ENCODE measurements around the gene CCDC88B. TPM values are rescaled to one million over a fixed set of nuclear protein-coding genes. Genes with fewer than 3 reads are reported as not detected.
A peak's percentile ranks its signal among the peaks of the same experiment; 100 is the strongest.

CCDC88B gene
- total and polyA plus RNA-seq, 2 of the 8 experiments (the other 6 are each of a cell fraction or from before 2014, with no cell fraction given): 5.9 to 12.5 TPM

DNA sequence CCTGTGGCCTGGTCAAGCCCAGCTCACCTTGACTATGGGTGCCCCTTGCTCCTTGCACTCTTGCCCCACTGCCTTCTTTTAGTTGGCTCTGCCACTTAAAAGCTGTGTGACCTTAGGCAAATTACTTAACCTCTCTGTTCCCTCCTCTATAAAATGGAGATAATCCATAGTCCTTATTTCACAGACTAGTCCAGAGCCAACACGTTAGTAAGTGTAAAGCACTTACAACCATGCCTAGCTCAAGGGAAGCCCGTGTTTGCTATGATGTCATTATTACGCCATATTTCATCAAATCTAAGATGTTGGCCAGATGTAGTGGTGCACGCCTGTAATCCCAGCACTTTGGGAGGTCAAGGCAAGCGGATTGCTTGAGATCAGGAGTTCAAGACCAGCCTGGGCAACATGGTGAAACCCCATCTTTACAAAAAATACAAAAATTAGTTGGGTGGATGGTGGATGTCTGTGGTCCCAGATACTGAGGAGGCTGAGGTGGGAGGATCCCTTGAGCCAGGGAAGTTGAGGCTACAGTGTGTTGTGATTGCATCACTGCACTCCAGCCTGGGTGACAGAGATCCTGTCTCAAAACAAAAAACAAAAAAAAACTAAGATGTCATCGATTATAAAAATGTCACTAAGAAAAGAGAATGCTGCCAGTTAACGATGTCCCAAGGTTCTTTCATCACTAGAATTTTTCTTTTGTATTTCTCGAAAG lies 2.3 kb upstream of the CCDC88B start:
- H2BK5ac ChIP-seq (ENCODE audit: low read depth, low read length): no peak overlapping the region
- no peak overlapping the region for H3K56ac ChIP-seq (replicated peaks; ENCODE audit: insufficient read length, low read depth, low read length)
- 86% methylated on average over 8 of the region's 8 CpGs; no CpG with 5 or more reads in 1 of the 2 experiments for WGBS, 2 experiments (ENCODE audit: extremely low coverage in 1 of 2, insufficient coverage in 1 of 2, insufficient read length in 1 of 2, insufficient replicate concordance in 2 of 2, low coverage in 1 of 2, low lambda C conversion rate in 2 of 2, missing lambda C conversion rate in 1 of 2)
- peaks cover 0 to 2% (median 0%) of the 10 kb centered on the region in 4 experiments; a peak in 1 of 7 replicates for H3K27me3 ChIP-seq (replicated peaks in 1 of 4; ENCODE audit: control insufficient read depth in 3 of 4, extremely low read depth in 1 of 4, insufficient read depth in 3 of 4, low read length in 3 of 4)
- H2BK12ac ChIP-seq (ENCODE audit: low read depth, low read length): no peak overlapping the region
- no peak for FAIRE-seq
- no peaks in the 10 kb centered on the region for H3K36me3 ChIP-seq (ENCODE audit: control insufficient read depth in 2 of 4, insufficient read depth in 4 of 4, low read length in 3 of 4)
- no peak overlapping the region for H3K9ac ChIP-seq (replicated peaks in 1 of 4; ENCODE audit: extremely low read depth in 1 of 4, low read depth in 3 of 4, low read length in 3 of 4)
- H3K79me2 ChIP-seq (ENCODE audit: control insufficient read depth in 1 of 2, insufficient read depth in 2 of 2, low read length in 2 of 2): no peaks in the 10 kb centered on the region
- DNase-seq (ENCODE audit: low read depth in 1 of 2, low spot score in 2 of 2): no peak
- no peaks in the 10 kb centered on the region for H3K9me3 ChIP-seq (ENCODE audit: insufficient read depth in 2 of 2, low read depth in 1 of 2, low read length in 1 of 2)
- POLR2A ChIA-PET (ENCODE audit: partially characterized antibody): interaction anchor here (1.1 kb wide), 1 partner anchor 18 kb away, joined by 4 read pairs; no protein-coding TSS in a partner anchor
- CTCF ChIA-PET (ENCODE audit: partially characterized antibody): interaction anchor here (0.6 to 37.6 kb wide), 6 partner anchors 12 to 83 kb away, joined by 3 to 614 read pairs (median 5); partner anchors contain the start of genes CATSPERZ, CCDC88B, ESRRA and PRDX5
- H3K14ac ChIP-seq (ENCODE audit: insufficient read length): no peak overlapping the region
- H4K91ac ChIP-seq (replicated peaks; ENCODE audit: insufficient read length, low read length): no peak overlapping the region
- H4K8ac ChIP-seq (ENCODE audit: extremely low read depth, insufficient read depth, low read length): no peak overlapping the region
- H3K23me2 ChIP-seq (ENCODE audit: low read depth, low read length): peaks cover 11% of the 10 kb centered on the region; the same call in 1 of the 2 replicates
- TF ChIP-seq KDM1A (IDR thresholded peaks at IDR 0.05; ENCODE audit: borderline replicate concordance, low read length): peak; percentile 86; the same call in 1 of the 2 replicates
- no peak for TF ChIP-seq CHD1 (IDR thresholded peaks at IDR 0.05; ENCODE audit: low read depth, low read length)
- H2BK120ac ChIP-seq (replicated peaks; ENCODE audit: low read depth, low read length): no peak overlapping the region
- peaks cover 0 to 19% (median 13%) of the 10 kb centered on the region in 4 experiments; a peak in 6 of 7 replicates for H3K4me1 ChIP-seq (replicated peaks in 1 of 4; ENCODE audit: control insufficient read depth in 3 of 4, insufficient read depth in 4 of 4, low read length in 3 of 4)
- H3K23ac ChIP-seq (ENCODE audit: insufficient read length): no peak overlapping the region
- no peaks in the 10 kb centered on the region for H4K20me1 ChIP-seq (replicated peaks in 1 of 2; ENCODE audit: control insufficient read depth in 1 of 2, insufficient read depth in 2 of 2, low read length in 2 of 2)
- no peak overlapping the region for H3K4me3 ChIP-seq (ENCODE audit: extremely low read depth in 1 of 4, insufficient read depth in 2 of 4, low read depth in 3 of 4, low read length in 4 of 4)
- no peaks in the 10 kb centered on the region for H3K79me1 ChIP-seq (ENCODE audit: low read depth, low read length)
- H2AK5ac ChIP-seq (ENCODE audit: low read depth, low read length): no peak overlapping the region
- no peak overlapping the region for H2AFZ ChIP-seq (ENCODE audit: low read length)
- no peak overlapping the region for H2BK20ac ChIP-seq (ENCODE audit: low read length)
- no peak overlapping the region for H3K18ac ChIP-seq (ENCODE audit: extremely low read depth, low read length)
- H3K27ac ChIP-seq (ENCODE audit: low read depth, low read length): no peak overlapping the region
- H4K5ac ChIP-seq (ENCODE audit: insufficient read length, low read depth, low read length): no peak overlapping the region
- no peak overlapping the region for H2BK15ac ChIP-seq (ENCODE audit: low read length)
- H3K4ac ChIP-seq (replicated peaks; ENCODE audit: insufficient read length, low read depth, low read length): no peak overlapping the region
- H3K4me2 ChIP-seq (ENCODE audit: insufficient read depth in 1 of 2, low read depth in 2 of 2, low read length in 2 of 2): no peak overlapping the region

All from H1 (cell line).